Hepatocyte (in vitro differentiated cells): Measurements from ENCODE around the gene CFAP58. TPM values are rescaled to one million over a fixed set of nuclear protein-coding genes. Genes with fewer than 3 reads are reported as not detected.

Source experiments
- DNase-seq: peaks from one replicate; pipeline ENCODE4 v3.0.0-alpha.2; 2016; ENCODE audit warnings: low spot score
- H2AFZ ChIP-seq: fragments of 200-600 bp; sonication (generic); 2 replicates; pipeline ENCODE4 v1.6.0; 2016; ENCODE audit warnings: antibody characterized with exemption, mild to moderate bottlenecking
- H3K27ac ChIP-seq: fragments of 200-600 bp; sonication (generic); 2 replicates; pipeline ENCODE4 v1.5.1; 2016; ENCODE audit warnings: mild to moderate bottlenecking
- H3K27me3 ChIP-seq: fragments of 200-600 bp; sonication (generic); 2 replicates; pipeline ENCODE4 v1.6.1; 2016
- H3K36me3 ChIP-seq: fragments of 200-600 bp; sonication (generic); replicated peaks from 2 replicates; pipeline ENCODE4 v1.5.1; 2016; ENCODE audit warnings: low read depth; ENCODE audit not compliant: insufficient read depth
- H3K4me1 ChIP-seq: fragments of 200-600 bp; sonication (generic); 2 replicates; pipeline ENCODE4 v1.5.1; 2016; ENCODE audit warnings: mild to moderate bottlenecking, moderate library complexity; ENCODE audit not compliant: insufficient read depth
- H3K4me2 ChIP-seq: fragments of 200-600 bp; sonication (generic); 2 replicates; pipeline ENCODE4 v1.6.0; 2016
- H3K4me3 ChIP-seq: fragments of 200-600 bp; sonication (generic); 2 replicates; pipeline ENCODE4 v1.5.1; 2016; ENCODE audit warnings: mild to moderate bottlenecking
- H3K79me2 ChIP-seq: fragments of 200-600 bp; sonication (generic); 2 replicates; pipeline ENCODE4 v1.6.0; 2017; ENCODE audit warnings: mild to moderate bottlenecking
- H3K9me2 ChIP-seq: fragments of 200-600 bp; sonication (generic); replicated peaks from 2 replicates; pipeline ENCODE4 v1.6.0; 2017; ENCODE audit warnings: mild to moderate bottlenecking; ENCODE audit not compliant: insufficient read depth
- H3K9me3 ChIP-seq: fragments of 200-600 bp; sonication (generic); 2 replicates; pipeline ENCODE4 v1.5.1; 2016; ENCODE audit warnings: low read depth, mild to moderate bottlenecking
- H4K20me1 ChIP-seq: fragments of 200-600 bp; sonication (generic); 2 replicates; pipeline ENCODE4 v1.6.0; 2016; ENCODE audit warnings: mild to moderate bottlenecking; ENCODE audit not compliant: insufficient read depth, poor library complexity, severe bottlenecking
- CTCF ChIP-seq: fragments of 200-600 bp; sonication (generic); IDR thresholded peaks from 2 replicates; pipeline ENCODE4 v1.5.1; 2016; ENCODE audit warnings: antibody characterized with exemption, mild to moderate bottlenecking; ENCODE audit not compliant: poor library complexity
- EZH2 ChIP-seq: fragments of 200-600 bp; sonication (generic); IDR thresholded peaks from 2 replicates; pipeline ENCODE4 v1.6.1; 2016; ENCODE audit warnings: antibody characterized with exemption, mild to moderate bottlenecking, borderline replicate concordance
- EZH2phosphoT487 ChIP-seq: fragments of 200-600 bp; sonication (generic); IDR thresholded peaks from one replicate; pipeline ENCODE4 v1.6.1; 2018; ENCODE audit warnings: antibody characterized with exemption, mild to moderate bottlenecking, low read depth, moderate library complexity; ENCODE audit not compliant: unreplicated experiment, severe bottlenecking
- WGBS: methylation state at CpG from one replicate; pipeline ENCODE4 v1.1.6; 2016; ENCODE audit warnings: low lambda C conversion rate; ENCODE audit errors: missing lambda C conversion rate; 5-methylcytosine and 5-hydroxymethylcytosine counted together
- polyA plus RNA-seq: library from polyadenylated mRNA; unstranded; fragments of >200 nt; fragmentation: Nextera tagmentation; extraction: Ambion mirVana; gene quantifications from 2 replicates; pipeline ENCODE4 v1.2.1, GENCODE V29; 2016
- total RNA-seq: library from RNA; depleted of rRNA; stranded (reverse); fragments of >200 nt; gene quantifications from 2 replicates; pipeline ENCODE4 v1.2.3, GENCODE V29; 2014

The CFAP58 gene
- total and polyA plus RNA-seq, 2 experiments from 2014 or later = 0.17 TPM; not detected in 1

- H3K27ac ChIP-seq = peak within 1 kb of the TSS; percentile 99
- peaks cover 46% of the 10 kb centered on the region for H3K79me2 ChIP-seq
- no peaks in the 10 kb centered on the region for H3K36me3 ChIP-seq
- no peaks in the 10 kb centered on the region for H3K9me3 ChIP-seq
- H3K9me2 ChIP-seq = no peaks in the 10 kb centered on the region
- no peaks in the 10 kb centered on the region for H4K20me1 ChIP-seq
- peak; percentile 81 for DNase-seq
- H2AFZ ChIP-seq = peak within 1 kb of the TSS; percentile 95
- TF ChIP-seq EZH2phosphoT487 (no peak), EZH2 (no peak), CTCF (no peak)
- 2% methylated on average over 63 of the region's 70 CpGs for WGBS
- peak within 1 kb of the TSS; percentile 99 for H3K4me3 ChIP-seq
- H3K27me3 ChIP-seq = no peaks in the 10 kb centered on the region
- peak within 1 kb of the TSS; percentile 80 for H3K4me2 ChIP-seq
- peaks cover 9% of the 10 kb centered on the region for H3K4me1 ChIP-seq
Observed at GRCh38 chr10:104337985-104338735, 15.5 kb upstream of the CFAP58 start, which contains the start of gene ITPRIP. Gene ITPRIP (minus strand): TSS chr10:104338465. CDS start chr10:104316051, 22,414 bp downstream.

GRCh38 chr10:104339469-104340110 lies 14.0 kb upstream of the CFAP58 start:
- DNase-seq = peak; percentile 61
- Histone ChIP-seq H3K9me3 (no peaks in the 10 kb centered on the region), H3K4me2 (peak overlapping the region; percentile 80), H3K4me3 (peak overlapping the region; percentile 99), H3K9me2 (no peaks in the 10 kb centered on the region), H3K36me3 (no peaks in the 10 kb centered on the region), H4K20me1 (no peaks in the 10 kb centered on the region), H3K27me3 (no peaks in the 10 kb centered on the region), H3K79me2 (peaks cover 32% of the 10 kb centered on the region), H2AFZ (peak overlapping the region; percentile 95), H3K4me1 (peaks cover 9% of the 10 kb centered on the region), H3K27ac (peak overlapping the region; percentile 99)
- TF ChIP-seq CTCF (no peak), EZH2phosphoT487 (no peak), EZH2 (no peak)
- 39% methylated on average over 11 of the region's 11 CpGs for WGBS

- Histone ChIP-seq H4K20me1 (no peaks in the 10 kb centered on the region), H3K4me1 (peaks cover 9% of the 10 kb centered on the region), H3K36me3 (no peaks in the 10 kb centered on the region), H3K79me2 (peaks cover 27% of the 10 kb centered on the region), H3K9me3 (no peaks in the 10 kb centered on the region), H2AFZ (no peak overlapping the region), H3K27ac (peak overlapping the region; percentile 66), H3K4me2 (peak overlapping the region; percentile 80), H3K4me3 (no peak overlapping the region), H3K27me3 (no peaks in the 10 kb centered on the region), H3K9me2 (no peaks in the 10 kb centered on the region)
- 37% methylated on average over 4 of the region's 4 CpGs for WGBS
- TF ChIP-seq EZH2phosphoT487 (no peak), CTCF (no peak), EZH2 (no peak)
- peak; percentile 53 for DNase-seq
Observed at GRCh38 chr10:104340111-104340526, 13.5 kb upstream of the CFAP58 start.
